H1 (cell line): ENCODE data around the gene YIF1A. TPM values are rescaled to one million over a fixed set of nuclear protein-coding genes. Genes with fewer than 3 reads are reported as not detected.

Experiments
- CTCF ChIA-PET: fragments of 300-600 bp; sonication (Branson Sonifier 250); formaldehyde crosslinking; loops from one replicate; lab custom pipeline; 2021; ENCODE audit not compliant: partially characterized antibody; lab: Charles Lee
- POLR2A ChIA-PET: fragments of 300-600 bp; sonication (Branson Sonifier 250); formaldehyde crosslinking; loops from one replicate; lab custom pipeline; 2021; ENCODE audit warnings: inconsistent platforms; ENCODE audit not compliant: partially characterized antibody; lab: Charles Lee
- DNase-seq, 2 experiments: peaks; one replicate each; pipeline versions ENCODE4 v3.0.0 to v3.0.0-alpha.2; 2010 to 2022; ENCODE audit warnings: low spot score in 2 of 2, low read depth in 1 of 2, mixed read lengths in 1 of 2
- FAIRE-seq: peaks from 2 replicates; lab custom pipeline; 2011; peaks lifted over from hg19 to GRCh38; lab: Jason Lieb, UNC
- H2AFZ ChIP-seq: 2 replicates; pipeline ENCODE4 v1.8.1; 2012; ENCODE audit warnings: low read length, inconsistent platforms
- H2AK5ac ChIP-seq: 2 replicates; pipeline ENCODE4 v1.6.1; 2013; ENCODE audit warnings: low read depth, low read length
- H2BK120ac ChIP-seq: replicated peaks from 2 replicates; pipeline ENCODE3; 2013; ENCODE audit warnings: low read depth, low read length, inconsistent platforms
- H2BK12ac ChIP-seq: 2 replicates; pipeline ENCODE4 v1.6.1; 2013; ENCODE audit warnings: low read depth, low read length
- H2BK15ac ChIP-seq: 2 replicates; pipeline ENCODE4 v1.6.1; 2013; ENCODE audit warnings: low read length
- H2BK20ac ChIP-seq: 2 replicates; pipeline ENCODE4 v1.6.1; 2013; ENCODE audit warnings: low read length
- H2BK5ac ChIP-seq: 2 replicates; pipeline ENCODE4 v1.6.1; 2013; ENCODE audit warnings: low read depth, low read length
- H3K14ac ChIP-seq: 2 replicates; pipeline ENCODE4 v1.6.1; 2013; ENCODE audit warnings: inconsistent platforms; ENCODE audit not compliant: insufficient read length
- H3K18ac ChIP-seq: 2 replicates; pipeline ENCODE4 v1.6.1; 2013; ENCODE audit warnings: low read length; ENCODE audit errors: extremely low read depth
- H3K23ac ChIP-seq: 2 replicates; pipeline ENCODE4 v1.6.1; 2013; ENCODE audit warnings: inconsistent platforms; ENCODE audit not compliant: insufficient read length
- H3K23me2 ChIP-seq: 2 replicates; pipeline ENCODE4 v1.6.1; 2013; ENCODE audit warnings: low read depth, low read length
- H3K27ac ChIP-seq: 2 replicates; pipeline ENCODE4 v1.6.1; 2011; ENCODE audit warnings: low read depth, low read length, inconsistent platforms
- H3K27me3 ChIP-seq, 4 experiments: replicated peaks in 1 of 4; 1 replicate in 1 of 4; 2 replicates in 3 of 4; pipeline versions ENCODE4 v1.6.1 to v1.8.1; 2011 to 2013; ENCODE audit warnings: low read length in 3 of 4, mild to moderate bottlenecking in 3 of 4, inconsistent platforms in 2 of 4, mixed read lengths in 2 of 4, moderate library complexity in 1 of 4; ENCODE audit not compliant: control insufficient read depth in 3 of 4, insufficient read depth in 3 of 4; ENCODE audit errors: extremely low read depth in 1 of 4
- H3K36me3 ChIP-seq, 4 experiments: 2 replicates each; pipeline versions ENCODE4 v1.6.1 to v1.8.1; 2011 to 2013; ENCODE audit warnings: mild to moderate bottlenecking in 4 of 4, low read length in 3 of 4, moderate library complexity in 2 of 4, control low read depth in 1 of 4, inconsistent platforms in 1 of 4; ENCODE audit not compliant: insufficient read depth in 4 of 4, control insufficient read depth in 2 of 4
- H3K4ac ChIP-seq: replicated peaks from 2 replicates; pipeline ENCODE3; 2013; ENCODE audit warnings: low read length, low read depth, mixed read lengths, inconsistent platforms; ENCODE audit not compliant: insufficient read length
- H3K4me1 ChIP-seq, 4 experiments: replicated peaks in 1 of 4; 1 replicate in 1 of 4; 2 replicates in 3 of 4; pipeline versions ENCODE4 v1.6.1 to v1.8.1; 2011 to 2013; ENCODE audit warnings: low read length in 3 of 4, inconsistent platforms in 2 of 4, mixed read lengths in 1 of 4; ENCODE audit not compliant: insufficient read depth in 4 of 4, control insufficient read depth in 3 of 4
- H3K4me2 ChIP-seq, 2 experiments: 2 replicates each; pipeline versions ENCODE4 v1.6.1 to v1.8.1; 2011 to 2013; ENCODE audit warnings: low read depth in 2 of 2, low read length in 2 of 2, control low read depth in 1 of 2, inconsistent platforms in 1 of 2, mild to moderate bottlenecking in 1 of 2; ENCODE audit not compliant: insufficient read depth in 1 of 2
- H3K4me3 ChIP-seq, 4 experiments: fragments of 200-600, 300-600 bp in 1 of 4; sonication (generic), shearing (Covaris generic), sonication (Bioruptor Twin) in 1 of 4; 2 replicates each; pipeline versions ENCODE4 v1.5.1 to v1.8.1; 2011 to 2016; ENCODE audit warnings: low read length in 4 of 4, low read depth in 3 of 4, control low read depth in 2 of 4, inconsistent platforms in 2 of 4, mild to moderate bottlenecking in 2 of 4, mixed read lengths in 1 of 4, moderate library complexity in 1 of 4; ENCODE audit not compliant: insufficient read depth in 2 of 4; ENCODE audit errors: extremely low read depth in 1 of 4
- H3K56ac ChIP-seq: replicated peaks from 2 replicates; pipeline ENCODE3; 2013; ENCODE audit warnings: low read depth, mild to moderate bottlenecking, mixed read lengths, low read length, inconsistent platforms; ENCODE audit not compliant: insufficient read length
- H3K79me1 ChIP-seq: 2 replicates; pipeline ENCODE4 v1.6.1; 2013; ENCODE audit warnings: low read depth, low read length, control low read depth
- H3K79me2 ChIP-seq, 2 experiments: 2 replicates each; pipeline versions ENCODE4 v1.6.1 to v1.8.1; 2012 to 2013; ENCODE audit warnings: low read length in 2 of 2, mild to moderate bottlenecking in 2 of 2, inconsistent platforms in 1 of 2; ENCODE audit not compliant: insufficient read depth in 2 of 2, control insufficient read depth in 1 of 2
- H3K9ac ChIP-seq, 4 experiments: replicated peaks in 1 of 4; 1 replicate in 1 of 4; 2 replicates in 3 of 4; pipeline versions ENCODE4 v1.6.1 to v1.8.1; 2011 to 2013; ENCODE audit warnings: low read depth in 3 of 4, low read length in 3 of 4, control low read depth in 2 of 4, mild to moderate bottlenecking in 2 of 4, moderate library complexity in 2 of 4, inconsistent platforms in 1 of 4; ENCODE audit errors: extremely low read depth in 1 of 4
- H3K9me3 ChIP-seq, 2 experiments: 2 replicates each; pipeline versions ENCODE4 v1.6.1 to v1.8.1; 2012 to 2013; ENCODE audit warnings: mild to moderate bottlenecking in 2 of 2, moderate library complexity in 2 of 2, control low read depth in 1 of 2, inconsistent platforms in 1 of 2, low read depth in 1 of 2, low read length in 1 of 2, mixed read lengths in 1 of 2; ENCODE audit not compliant: insufficient read depth in 2 of 2
- H4K20me1 ChIP-seq, 2 experiments: replicated peaks in 1 of 2; 2 replicates each; pipeline versions ENCODE3 to v1.8.1; 2011 to 2013; ENCODE audit warnings: inconsistent platforms in 2 of 2, low read length in 2 of 2, mild to moderate bottlenecking in 1 of 2; ENCODE audit not compliant: insufficient read depth in 2 of 2, control insufficient read depth in 1 of 2
- H4K5ac ChIP-seq: 2 replicates; pipeline ENCODE4 v1.6.1; 2013; ENCODE audit warnings: low read length, low read depth, mixed read lengths, inconsistent platforms; ENCODE audit not compliant: insufficient read length
- H4K8ac ChIP-seq: 2 replicates; pipeline ENCODE4 v1.8.0; 2013; ENCODE audit warnings: mild to moderate bottlenecking, moderate library complexity, low read length, inconsistent platforms; ENCODE audit not compliant: insufficient read depth; ENCODE audit errors: extremely low read depth
- H4K91ac ChIP-seq: replicated peaks from 2 replicates; pipeline ENCODE3; 2013; ENCODE audit warnings: low read length, mixed read lengths, inconsistent platforms; ENCODE audit not compliant: insufficient read length
- CHD1 ChIP-seq: IDR thresholded peaks from 2 replicates; pipeline ENCODE4 v1.6.1; 2012; ENCODE audit warnings: low read depth, low read length, improper control_type of control experiment
- EP300 ChIP-seq, 2 experiments: IDR thresholded peaks; 1 replicate in 1 of 2; 2 replicates in 1 of 2; pipeline ENCODE4 v1.6.1; 2011 to 2012; ENCODE audit warnings: low read depth in 2 of 2, low read length in 2 of 2, mild to moderate bottlenecking in 2 of 2, borderline replicate concordance in 1 of 2, inconsistent platforms in 1 of 2, moderate library complexity in 1 of 2
- GABPA ChIP-seq: IDR thresholded peaks from 2 replicates; pipeline ENCODE4 v1.6.1; 2011; ENCODE audit warnings: mild to moderate bottlenecking, low read length, moderate library complexity, borderline replicate concordance; ENCODE audit not compliant: insufficient read depth
- NANOG ChIP-seq: IDR thresholded peaks from 2 replicates; pipeline ENCODE4 v1.6.1; 2011; ENCODE audit warnings: low read length, low read depth, mild to moderate bottlenecking, inconsistent platforms; ENCODE audit not compliant: insufficient read depth, poor library complexity, severe bottlenecking
- RNF2 ChIP-seq: fragments of 200-900, 300-1000 bp; sonication (generic); IDR thresholded peaks from 2 replicates; pipeline ENCODE4 v1.7.1; 2016; ENCODE audit warnings: borderline replicate concordance, low read depth, mild to moderate bottlenecking, antibody characterized with exemption, low read length; ENCODE audit not compliant: poor library complexity, severe bottlenecking; ENCODE audit errors: missing control alignments
- SRF ChIP-seq: IDR thresholded peaks from 2 replicates; pipeline ENCODE4 v1.6.1; 2011; ENCODE audit warnings: mild to moderate bottlenecking, low read depth, low read length, moderate library complexity
- TAF1 ChIP-seq: IDR thresholded peaks from 2 replicates; pipeline ENCODE4 v1.6.1; 2011; ENCODE audit warnings: mild to moderate bottlenecking, low read depth, low read length
- YY1 ChIP-seq: IDR thresholded peaks from 2 replicates; pipeline ENCODE4 v1.6.1; 2011; ENCODE audit warnings: low read depth, mild to moderate bottlenecking, low read length
- WGBS, 2 experiments: shearing (Covaris generic) in 1 of 2; methylation state at CpG; one replicate each; pipeline versions ENCODE4 v1.1.6 to v1.1.7; 2013 to 2015; ENCODE audit warnings: low lambda C conversion rate in 2 of 2, mixed read lengths in 2 of 2, inconsistent platforms in 1 of 2, low coverage in 1 of 2, missing lambda C conversion rate in 1 of 2; ENCODE audit not compliant: insufficient replicate concordance in 2 of 2, insufficient coverage in 1 of 2, insufficient read length in 1 of 2; ENCODE audit errors: extremely low coverage in 1 of 2, missing lambda C conversion rate in 1 of 2; 5-methylcytosine and 5-hydroxymethylcytosine counted together
- polyA plus RNA-seq, 7 experiments: library from polyadenylated mRNA; depleted of rRNA in 3 of 7; stranded (reverse) in 5 of 7; unstranded in 2 of 7; fragments of >200 nt in 5 of 7; fragments of 200-250 nt in 2 of 7; gene quantifications; 1 replicate in 5 of 7; 2 replicates in 1 of 7; 4 replicates in 1 of 7; pipeline versions ENCODE4 v1.2.1 to v1.2.3, GENCODE V29; 2011 to 2013; ENCODE audit warnings: missing spikeins in 2 of 7, mixed read lengths in 2 of 7
- total RNA-seq: library from RNA; stranded (reverse); fragmentation: NEBNext Ultra II Directional; extraction: Animal tissue kit (Norgen Biotek cat#: 25700); gene quantifications from 2 replicates; pipeline ENCODE4 v1.2.1, GENCODE V29; 2021
- TF ChIP-seq, protein P1 (sequence below): IDR thresholded peaks from 2 replicates; pipeline ENCODE4 v1.6.1; 2011; ENCODE audit warnings: low read depth, mild to moderate bottlenecking, low read length; ENCODE audit not compliant: insufficient read depth
- TF ChIP-seq, protein P2 (sequence below): IDR thresholded peaks from 2 replicates; pipeline ENCODE4 v1.6.1; 2011; ENCODE audit warnings: low read length, improper control_type of control experiment

YIF1A gene
- total and polyA plus RNA-seq, 2 of the 8 experiments (the other 6 are each of a cell fraction or from before 2014, with no cell fraction given): 70.1 to 178 TPM

DNA sequence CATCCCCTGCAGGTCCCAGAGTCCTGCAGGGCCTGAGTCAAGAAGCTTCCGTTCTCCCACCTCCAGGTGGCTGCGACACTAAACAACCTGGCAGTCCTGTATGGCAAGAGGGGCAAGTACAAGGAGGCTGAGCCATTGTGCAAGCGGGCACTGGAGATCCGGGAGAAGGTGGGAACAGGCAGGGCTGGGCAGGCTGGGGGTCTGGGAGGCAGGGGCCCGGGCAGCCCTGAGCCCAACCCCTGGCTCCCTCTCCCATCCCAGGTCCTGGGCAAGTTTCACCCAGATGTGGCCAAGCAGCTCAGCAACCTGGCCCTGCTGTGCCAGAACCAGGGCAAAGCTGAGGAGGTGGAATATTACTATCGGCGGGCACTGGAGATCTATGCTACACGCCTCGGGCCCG is 25.2 kb downstream of the YIF1A start:
- Histone ChIP-seq H4K5ac (no peak overlapping the region), H3K23me2 (peaks cover 5% of the 10 kb centered on the region), H3K4me2 (no peak overlapping the region), H2BK120ac (no peak overlapping the region), H4K91ac (no peak overlapping the region), H3K36me3 (peaks cover 14 to 27% (median 20%) of the 10 kb centered on the region in 4 experiments; a peak in 7 of 8 replicates), H2BK5ac (no peak overlapping the region), H3K4me1 (peaks cover 0 to 5% (median 3%) of the 10 kb centered on the region in 4 experiments; a peak in 5 of 7 replicates), H3K18ac (no peak overlapping the region), H2BK12ac (no peak overlapping the region), H3K9me3 (no peaks in the 10 kb centered on the region), H3K79me1 (no peaks in the 10 kb centered on the region; the same call in 1 of the 2 replicates), H2BK20ac (no peak overlapping the region), H3K23ac (no peak overlapping the region), H2BK15ac (no peak overlapping the region), H3K4ac (no peak overlapping the region), H3K14ac (no peak overlapping the region), H3K4me3 (no peak overlapping the region), H3K56ac (no peak overlapping the region), H3K9ac (no peak overlapping the region), H3K27ac (no peak overlapping the region), H2AFZ (no peak overlapping the region), H3K27me3 (no peaks in the 10 kb centered on the region), H4K8ac (no peak overlapping the region), H2AK5ac (no peak overlapping the region), H3K79me2 (peaks cover 0 to 5% of the 10 kb centered on the region in 2 experiments; a peak in 1 of 4 replicates), H4K20me1 (peaks cover 7 to 25% of the 10 kb centered on the region in 2 experiments)
- FAIRE-seq (no peak), DNase-seq (no peak)
- CTCF ChIA-PET: interaction anchor here (0.6 to 2.2 kb wide), 12 partner anchors 10 to 49 kb away, joined by 3 to 6 read pairs (median 4); no protein-coding TSS in a partner anchor
- POLR2A ChIA-PET: interaction anchor here (0.6 to 2.5 kb wide), 4 partner anchors 23 to 1489 kb away, joined by 3 to 6 read pairs (median 3); no protein-coding TSS in a partner anchor
- WGBS, 2 experiments: 89% methylated on average over 8 of the region's 10 CpGs; no CpG with 5 or more reads in 1 of the 2 experiments
- TF ChIP-seq, protein P1, sequence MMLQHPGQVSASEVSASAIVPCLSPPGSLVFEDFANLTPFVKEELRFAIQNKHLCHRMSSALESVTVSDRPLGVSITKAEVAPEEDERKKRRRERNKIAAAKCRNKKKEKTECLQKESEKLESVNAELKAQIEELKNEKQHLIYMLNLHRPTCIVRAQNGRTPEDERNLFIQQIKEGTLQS: no peak
- TF ChIP-seq SRF (no peak), GABPA (no peak), RNF2 (no peak), EP300 (IDR thresholded peaks at IDR 0.05; ENCODE audit: borderline replicate concordance in 1 of 2, low read depth in 2 of 2, low read length in 2 of 2) (no peak), YY1 (no peak), NANOG (no peak), CHD1 (no peak), TAF1 (no peak)
- TF ChIP-seq, protein P2, sequence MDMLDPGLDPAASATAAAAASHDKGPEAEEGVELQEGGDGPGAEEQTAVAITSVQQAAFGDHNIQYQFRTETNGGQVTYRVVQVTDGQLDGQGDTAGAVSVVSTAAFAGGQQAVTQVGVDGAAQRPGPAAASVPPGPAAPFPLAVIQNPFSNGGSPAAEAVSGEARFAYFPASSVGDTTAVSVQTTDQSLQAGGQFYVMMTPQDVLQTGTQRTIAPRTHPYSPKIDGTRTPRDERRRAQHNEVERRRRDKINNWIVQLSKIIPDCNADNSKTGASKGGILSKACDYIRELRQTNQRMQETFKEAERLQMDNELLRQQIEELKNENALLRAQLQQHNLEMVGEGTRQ: no peak
